ENCODE results near the gene CAVIN2. TPM values are rescaled to one million over a fixed set of nuclear protein-coding genes. Genes with fewer than 3 reads are reported as not detected.
A peak's percentile ranks its signal among the peaks of the same experiment; 100 is the strongest.

Gene CAVIN2
- total and polyA plus RNA-seq, 7 donors, result 1.4 to 201 (median 138) TPM

- H3K27ac ChIP-seq, result peak overlapping the region; percentile 74 to 88 (median 82)
- 43% methylated on average over 7 of the region's 7 CpGs for WGBS, 2 donors
- H3K36me3 ChIP-seq, result no peaks in the 10 kb centered on the region
- H3K27me3 ChIP-seq, result no peaks in the 10 kb centered on the region
- TF ChIP-seq POLR2AphosphoS5 (IDR thresholded peaks at IDR 0.05) (peak; percentile 46 to 79 (median 71)), CTCF (IDR thresholded peaks at IDR 0.05) (no peak), EP300 (IDR thresholded peaks at IDR 0.05) (peak in 2 of 4 donors; percentile 39 to 55)
- intact Hi-C loops (cut with DNase I), result no loop called here
- no peaks in the 10 kb centered on the region for H3K9me3 ChIP-seq
- DNase-seq, result peak; percentile 68
- H3K4me3 ChIP-seq, result no peak overlapping the region
- peaks cover 0 to 67% (median 59%) of the 10 kb centered on the region in 4 donors for H3K4me1 ChIP-seq
These were observed 20.0 kb upstream of the CAVIN2 start for GRCh38 chr2:191866675-191867506.

GRCh38 chr2:191866195-191866594 lies 19.3 kb upstream of the CAVIN2 start:
- intact Hi-C loops (cut with DNase I), result no loop called here
- Histone ChIP-seq H3K36me3 (no peaks in the 10 kb centered on the region), H3K4me3 (no peak overlapping the region), H3K27me3 (no peaks in the 10 kb centered on the region), H3K9me3 (no peaks in the 10 kb centered on the region), H3K4me1 (peaks cover 0 to 67% (median 59%) of the 10 kb centered on the region in 4 donors), H3K27ac (peak overlapping the region; percentile 74 to 88 (median 82))
- 87 to 90% methylated on average over 5 of the region's 5 CpGs for WGBS, 2 donors
- no peak for TF ChIP-seq POLR2A (IDR thresholded peaks at IDR 0.05)
- no peak for TF ChIP-seq POLR2AphosphoS5 (IDR thresholded peaks at IDR 0.05)
- no peak for TF ChIP-seq EP300 (IDR thresholded peaks at IDR 0.05)
- no peak for TF ChIP-seq CTCF (IDR thresholded peaks at IDR 0.05)
- DNase-seq, result no peak

GRCh38 chr2:191864628-191865374 lies 17.9 kb upstream of the CAVIN2 start:
- TF ChIP-seq POLR2AphosphoS5 (IDR thresholded peaks at IDR 0.05) (peak in 1 of 4 donors; percentile 25), CTCF (IDR thresholded peaks at IDR 0.05) (no peak)
- peak overlapping the region; percentile 74 to 88 (median 82) for H3K27ac ChIP-seq
- intact Hi-C loops (cut with DNase I), result no loop called here
- H3K4me3 ChIP-seq, result no peak overlapping the region
- H3K4me1 ChIP-seq, result peaks cover 0 to 67% (median 57%) of the 10 kb centered on the region in 4 donors
- no peaks in the 10 kb centered on the region for H3K36me3 ChIP-seq
- H3K9me3 ChIP-seq, result no peaks in the 10 kb centered on the region
- no peaks in the 10 kb centered on the region for H3K27me3 ChIP-seq
- WGBS, 2 donors, result 78 to 83% methylated on average over 7 of the region's 7 CpGs
- no peak for DNase-seq

GRCh38 chr2:191863988-191864387 lies 17.1 kb upstream of the CAVIN2 start:
- DNase-seq, result no peak
- peaks cover 0 to 61% (median 57%) of the 10 kb centered on the region in 4 donors for H3K4me1 ChIP-seq
- no peak overlapping the region for H3K4me3 ChIP-seq
- TF ChIP-seq POLR2AphosphoS5 (IDR thresholded peaks at IDR 0.05), result peak in 1 of 4 donors; percentile 30
- TF ChIP-seq EP300 (IDR thresholded peaks at IDR 0.05), result no peak
- intact Hi-C loops (cut with DNase I), result loop anchor here (2.0 kb wide), 1 partner anchor 15 kb away; no protein-coding TSS in a partner anchor
- H3K27ac ChIP-seq, result peak overlapping the region; percentile 74 to 88 (median 82)
- no peaks in the 10 kb centered on the region for H3K36me3 ChIP-seq
- WGBS, 2 donors, result 91 to 96% methylated on average over 2 of the region's 2 CpGs
- no peaks in the 10 kb centered on the region for H3K27me3 ChIP-seq
- no peaks in the 10 kb centered on the region for H3K9me3 ChIP-seq
